Smooth muscle cell (in vitro differentiated cells): ENCODE data around the gene PAM. TPM values are rescaled to one million over a fixed set of nuclear protein-coding genes. Genes with fewer than 3 reads are reported as not detected.

ENCODE experiments used
- DNase-seq: peaks from one replicate; lab custom pipeline; 2025; ENCODE audit not compliant: unreplicated experiment; lab: John Stamatoyannopoulos, UW
- H2AFZ ChIP-seq: fragments of 200-600 bp; sonication (generic); 2 replicates; pipeline ENCODE4 v1.6.0; 2016; ENCODE audit warnings: antibody characterized with exemption, low read depth, mild to moderate bottlenecking
- H3F3A ChIP-seq: fragments of 200-600 bp; sonication (generic); 2 replicates; pipeline ENCODE4 v1.6.0; 2017; ENCODE audit warnings: antibody characterized with exemption, low read depth
- H3K27ac ChIP-seq: fragments of 200-600 bp; sonication (generic); 2 replicates; pipeline ENCODE4 v1.5.1; 2016; ENCODE audit warnings: low read depth, mild to moderate bottlenecking
- H3K27me3 ChIP-seq: fragments of 200-600 bp; sonication (generic); 2 replicates; pipeline ENCODE4 v1.6.1; 2016; ENCODE audit warnings: low read depth, mild to moderate bottlenecking
- H3K36me3 ChIP-seq: fragments of 200-600 bp; sonication (generic); 2 replicates; pipeline ENCODE4 v1.5.1; 2016; ENCODE audit warnings: low read depth
- H3K4me1 ChIP-seq: fragments of 200-600 bp; sonication (generic); 2 replicates; pipeline ENCODE4 v1.5.1; 2016; ENCODE audit warnings: low read depth
- H3K4me2 ChIP-seq: fragments of 200-600 bp; sonication (generic); 2 replicates; pipeline ENCODE4 v1.6.0; 2016; ENCODE audit warnings: mild to moderate bottlenecking
- H3K4me3 ChIP-seq: fragments of 200-600 bp; sonication (generic); 2 replicates; pipeline ENCODE4 v1.5.1; 2016; ENCODE audit warnings: mild to moderate bottlenecking
- H3K79me2 ChIP-seq: fragments of 200-600 bp; sonication (generic); 2 replicates; pipeline ENCODE4 v1.6.0; 2016; ENCODE audit warnings: low read depth, mild to moderate bottlenecking
- H3K9ac ChIP-seq: fragments of 200-600 bp; sonication (generic); 2 replicates; pipeline ENCODE4 v1.6.0; 2016; ENCODE audit warnings: low read depth
- H3K9me3 ChIP-seq: fragments of 200-600 bp; sonication (generic); replicated peaks from 2 replicates; pipeline ENCODE4 v1.5.1; 2016; ENCODE audit warnings: low read depth
- H4K20me1 ChIP-seq: fragments of 200-600 bp; sonication (generic); 2 replicates; pipeline ENCODE4 v1.6.0; 2016; ENCODE audit warnings: low read depth
- CTCF ChIP-seq: fragments of 200-600 bp; sonication (generic); IDR thresholded peaks from 2 replicates; pipeline ENCODE4 v1.5.1; 2017; ENCODE audit warnings: borderline replicate concordance, mild to moderate bottlenecking, antibody characterized with exemption; ENCODE audit not compliant: insufficient read depth, poor library complexity, severe bottlenecking
- WGBS: methylation state at CpG from one replicate; pipeline ENCODE4 v1.1.7; 2016; ENCODE audit warnings: low lambda C conversion rate; 5-methylcytosine and 5-hydroxymethylcytosine counted together
- polyA plus RNA-seq: library from polyadenylated mRNA; unstranded; fragments of >200 nt; fragmentation: Nextera tagmentation; extraction: Ambion mirVana; gene quantifications from 2 replicates; pipeline ENCODE4 v1.2.1, GENCODE V29; 2016
- total RNA-seq: library from RNA; depleted of rRNA; stranded (reverse); fragments of >200 nt; gene quantifications from 2 replicates; pipeline ENCODE4 v1.2.3, GENCODE V29; 2014

Gene PAM
- total and polyA plus RNA-seq, 2 experiments from 2014 or later, result 117 to 155 TPM

- no peak overlapping the region for H3K27ac ChIP-seq
- H3F3A ChIP-seq, result no peaks in the 10 kb centered on the region
- H3K9ac ChIP-seq, result no peak overlapping the region
- H3K27me3 ChIP-seq, result no peaks in the 10 kb centered on the region
- H2AFZ ChIP-seq, result no peak overlapping the region
- DNase-seq, result no peak
- 93% methylated on average over 1 of the region's 1 CpG for WGBS
- peaks cover 49% of the 10 kb centered on the region for H4K20me1 ChIP-seq
- H3K4me3 ChIP-seq, result no peak overlapping the region
- TF ChIP-seq CTCF, result no peak
- no peaks in the 10 kb centered on the region for H3K36me3 ChIP-seq
- H3K4me1 ChIP-seq, result peaks cover 9% of the 10 kb centered on the region
- peaks cover 3% of the 10 kb centered on the region for H3K79me2 ChIP-seq
- no peaks in the 10 kb centered on the region for H3K9me3 ChIP-seq
- no peak overlapping the region for H3K4me2 ChIP-seq
Measured at GRCh38 chr5:102818345-102818744, 63.2 kb downstream of the PAM start.

- Histone ChIP-seq H4K20me1 (peaks cover 47% of the 10 kb centered on the region), H2AFZ (no peak overlapping the region), H3F3A (no peaks in the 10 kb centered on the region), H3K36me3 (no peaks in the 10 kb centered on the region), H3K4me3 (no peak overlapping the region), H3K4me2 (no peak overlapping the region), H3K27me3 (no peaks in the 10 kb centered on the region), H3K79me2 (peaks cover 3% of the 10 kb centered on the region), H3K4me1 (peaks cover 9% of the 10 kb centered on the region), H3K9ac (no peak overlapping the region), H3K27ac (no peak overlapping the region), H3K9me3 (no peaks in the 10 kb centered on the region)
- TF ChIP-seq CTCF, result no peak
- no peak for DNase-seq
- WGBS, result 93% methylated on average over 5 of the region's 5 CpGs
Measured at GRCh38 chr5:102818934-102819333, 63.8 kb downstream of the PAM start.

- no peak overlapping the region for H3K27ac ChIP-seq
- no peaks in the 10 kb centered on the region for H3K27me3 ChIP-seq
- no peaks in the 10 kb centered on the region for H3F3A ChIP-seq
- H2AFZ ChIP-seq, result no peak overlapping the region
- H3K79me2 ChIP-seq, result peaks cover 3% of the 10 kb centered on the region
- no peak overlapping the region for H3K9ac ChIP-seq
- peaks cover 9% of the 10 kb centered on the region for H3K4me1 ChIP-seq
- no peak for TF ChIP-seq CTCF
- H4K20me1 ChIP-seq, result peaks cover 45% of the 10 kb centered on the region
- H3K36me3 ChIP-seq, result no peaks in the 10 kb centered on the region
- H3K9me3 ChIP-seq, result no peaks in the 10 kb centered on the region
- 77% methylated on average over 5 of the region's 5 CpGs for WGBS
- H3K4me3 ChIP-seq, result no peak overlapping the region
- DNase-seq, result no peak
- no peak overlapping the region for H3K4me2 ChIP-seq
Measured at GRCh38 chr5:102819634-102820033, 64.5 kb downstream of the PAM start.

GRCh38 chr5:102823441-102823874, 68.4 kb downstream of the PAM start:
- no peak for DNase-seq
- no peak for TF ChIP-seq CTCF
- no peaks in the 10 kb centered on the region for H3K79me2 ChIP-seq
- H4K20me1 ChIP-seq, result peaks cover 26% of the 10 kb centered on the region
- H3K4me1 ChIP-seq, result peaks cover 9% of the 10 kb centered on the region
- H3K36me3 ChIP-seq, result no peaks in the 10 kb centered on the region
- H3K27me3 ChIP-seq, result no peaks in the 10 kb centered on the region
- no peaks in the 10 kb centered on the region for H3K9me3 ChIP-seq
- H3K9ac ChIP-seq, result no peak overlapping the region
- no peak overlapping the region for H3K4me3 ChIP-seq
- no peak overlapping the region for H2AFZ ChIP-seq
- peak overlapping the region; percentile 72 for H3K4me2 ChIP-seq
- no peaks in the 10 kb centered on the region for H3F3A ChIP-seq
- peak overlapping the region; percentile 72 for H3K27ac ChIP-seq
- WGBS, result 15% methylated on average over 1 of the region's 1 CpG
